GM21515 (cell line): ENCODE data around the gene PXMP2.

Experiments
- ATAC-seq: cut with Tn5 transposase; IDR thresholded peaks from one replicate; pipeline ENCODE4 v1.9.1; 2021; ENCODE audit not compliant: unreplicated experiment

Gene PXMP2

GRCh38 chr12:132687211-132688164 lies at the start of gene PXMP2, which contains the start of gene POLE:
PXMP2 (plus strand) TSS chr12:132687587; CDS start chr12:132687671, 84 bp downstream.
POLE (minus strand) TSS chr12:132687342; CDS start chr12:132687315, 27 bp downstream.
- ATAC-seq: peak; percentile 93

GRCh38 chr12:132637811-132638210 lies 49.6 kb upstream of the PXMP2 start:
- no peak for ATAC-seq

GRCh38 chr12:132638541-132639408 lies 48.6 kb upstream of the PXMP2 start:
- no peak for ATAC-seq

GRCh38 chr12:132639956-132640520 lies 47.3 kb upstream of the PXMP2 start:
- ATAC-seq: no peak

- ATAC-seq: no peak
Observed at GRCh38 chr12:132640936-132641335, 46.5 kb upstream of the PXMP2 start.

GRCh38 chr12:132641811-132642650 lies 45.4 kb upstream of the PXMP2 start:
- ATAC-seq: no peak

- ATAC-seq: no peak
Observed at GRCh38 chr12:132642846-132643835, 44.2 kb upstream of the PXMP2 start.

GRCh38 chr12:132646850-132647249 lies 40.5 kb upstream of the PXMP2 start:
- ATAC-seq: no peak

- ATAC-seq: no peak
Observed at GRCh38 chr12:132647858-132648257, 39.5 kb upstream of the PXMP2 start.

GRCh38 chr12:132648616-132649225 lies 38.7 kb upstream of the PXMP2 start:
- no peak for ATAC-seq

GRCh38 chr12:132649226-132649945 lies 38.0 kb upstream of the PXMP2 start:
- ATAC-seq: no peak

GRCh38 chr12:132651444-132652100 lies 35.8 kb upstream of the PXMP2 start:
- ATAC-seq: no peak

- no peak for ATAC-seq
Observed at GRCh38 chr12:132653567-132654290, 33.7 kb upstream of the PXMP2 start.

GRCh38 chr12:132657004-132657727 lies 30.2 kb upstream of the PXMP2 start:
- no peak for ATAC-seq

- ATAC-seq: no peak
Observed at GRCh38 chr12:132658149-132658894, 29.1 kb upstream of the PXMP2 start.
